ENCODE data around the gene PPIA.

PPIA gene

DNA sequence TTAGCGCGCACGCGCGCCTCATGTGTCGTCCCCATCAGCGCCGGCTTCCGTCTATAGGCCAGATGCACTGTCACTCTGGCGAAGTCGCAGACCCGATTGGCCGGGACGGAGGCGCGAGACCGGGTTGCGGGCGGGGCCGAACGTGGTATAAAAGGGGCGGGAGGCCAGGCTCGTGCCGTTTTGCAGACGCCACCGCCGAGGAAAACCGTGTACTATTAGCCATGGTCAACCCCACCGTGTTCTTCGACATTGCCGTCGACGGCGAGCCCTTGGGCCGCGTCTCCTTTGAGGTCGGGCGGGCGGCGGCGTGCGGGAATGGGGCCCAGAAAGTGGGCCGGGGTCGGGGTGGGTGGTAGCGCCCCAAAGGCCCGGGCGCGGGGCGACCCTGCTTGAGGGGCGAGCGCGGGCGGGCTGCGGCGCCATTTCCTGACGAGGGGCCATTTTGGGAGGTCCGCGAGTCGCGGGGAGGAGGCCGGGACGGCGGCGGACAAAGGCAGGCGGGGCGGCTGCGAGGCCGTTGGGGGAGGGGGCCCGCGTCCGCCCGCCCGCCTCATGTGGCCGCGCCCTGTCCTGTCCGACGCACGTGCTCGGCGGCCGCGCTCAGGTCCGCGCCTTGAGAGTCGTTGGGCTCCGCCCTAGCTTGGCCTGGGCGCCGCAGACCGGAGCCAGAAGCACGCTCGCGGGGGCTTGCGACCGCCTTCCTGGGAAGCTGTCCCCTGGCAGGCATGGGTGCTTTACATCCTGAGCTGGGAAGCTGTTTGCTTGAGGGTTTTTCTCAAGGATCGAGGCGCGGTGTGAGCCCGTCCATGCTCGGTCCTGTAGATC lies at the start of gene PPIA:
TSS of gene PPIA (plus strand) at position 178 of the 825 bp plus-strand sequence. CDS start at position 222, 44 bp downstream.
- no peaks in the 10 kb centered on the region for H3K9me3 ChIP-seq
- TF ChIP-seq CTCF (IDR thresholded peaks at IDR 0.05): no peak
- peak within 1 kb of the TSS; percentile 99 for H3K4me3 ChIP-seq (ENCODE audit: low read depth in 1 of 2, low read length in 1 of 2)
- H3K27ac ChIP-seq: peak within 1 kb of the TSS; percentile 94
- peaks cover 15% of the 10 kb centered on the region for H3K36me3 ChIP-seq
- H3K4me1 ChIP-seq (ENCODE audit: control insufficient read depth in 1 of 2, insufficient read depth in 1 of 2, low read depth in 1 of 2, low read length in 1 of 2): peaks cover 21 to 25% of the 10 kb centered on the region in 2 experiments
- no peaks in the 10 kb centered on the region for H3K27me3 ChIP-seq

- Histone ChIP-seq H3K36me3 (no peaks in the 10 kb centered on the region), H3K4me3 (ENCODE audit: low read depth in 1 of 2, low read length in 1 of 2) (peak within 1 kb of the TSS; percentile 76 to 83), H3K27me3 (no peaks in the 10 kb centered on the region), H3K27ac (peak within 1 kb of the TSS; percentile 99), H3K4me1 (ENCODE audit: control insufficient read depth in 1 of 2, insufficient read depth in 1 of 2, low read depth in 1 of 2, low read length in 1 of 2) (peaks cover 18 to 24% of the 10 kb centered on the region in 2 experiments), H3K9me3 (no peaks in the 10 kb centered on the region)
- peak; percentile 63 for TF ChIP-seq CTCF (IDR thresholded peaks at IDR 0.05)
These were observed 48.2 kb upstream of the PPIA start, which contains the start of gene ZMIZ2 for GRCh38 chr7:44748045-44748947. TSS of gene ZMIZ2 (plus strand) at chr7:44748847. CDS start at chr7:44756250, 7,403 bp downstream.

DNA sequence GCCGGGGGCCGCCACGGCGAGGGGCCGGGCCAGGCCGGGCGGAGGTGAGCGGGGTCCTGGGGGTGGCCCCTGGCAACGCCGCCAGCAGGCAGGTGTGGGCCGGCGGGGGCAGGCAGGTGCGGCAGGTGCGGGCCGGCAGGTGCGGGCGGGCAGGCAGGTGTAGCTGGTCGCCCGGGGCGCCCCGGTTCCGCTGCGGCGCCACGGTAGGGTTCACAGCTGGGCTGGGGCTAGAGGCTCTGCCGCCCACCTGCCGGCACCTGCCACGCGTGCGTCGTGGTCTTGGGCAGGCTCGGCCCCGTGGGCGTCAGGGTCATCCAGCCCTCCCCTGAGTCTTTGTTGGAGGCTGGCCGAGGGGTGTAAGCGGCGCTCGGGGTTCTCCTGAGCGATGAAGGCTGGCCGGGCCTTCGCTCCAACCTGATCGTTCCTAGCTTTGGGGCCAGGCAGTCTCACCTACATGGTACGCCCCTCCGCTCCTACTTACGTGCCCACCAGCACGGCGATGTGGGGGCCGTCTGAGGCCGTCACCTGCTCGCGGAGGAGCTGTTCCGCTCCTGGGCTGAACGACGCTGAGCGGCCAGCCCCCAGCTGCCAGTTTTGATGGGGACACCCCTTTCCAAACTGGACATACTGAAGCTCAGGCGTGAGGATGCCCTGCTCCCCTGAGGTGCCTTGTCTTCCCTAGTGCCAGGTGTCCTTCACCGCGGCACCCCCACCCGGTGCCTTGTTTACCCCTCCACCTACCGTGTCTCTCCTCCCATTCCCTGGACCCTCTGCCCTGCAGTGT lies 47.3 kb upstream of the PPIA start:
- TF ChIP-seq CTCF (IDR thresholded peaks at IDR 0.05): no peak
- Histone ChIP-seq H3K9me3 (no peaks in the 10 kb centered on the region), H3K27me3 (no peaks in the 10 kb centered on the region), H3K4me3 (ENCODE audit: low read depth in 1 of 2, low read length in 1 of 2) (peak overlapping the region; percentile 58 to 76), H3K4me1 (ENCODE audit: control insufficient read depth in 1 of 2, insufficient read depth in 1 of 2, low read depth in 1 of 2, low read length in 1 of 2) (peaks cover 18 to 24% of the 10 kb centered on the region in 2 experiments), H3K36me3 (no peaks in the 10 kb centered on the region), H3K27ac (peak overlapping the region; percentile 99)

GRCh38 chr7:44749992-44750391 lies 46.5 kb upstream of the PPIA start:
- Histone ChIP-seq H3K36me3 (no peaks in the 10 kb centered on the region), H3K9me3 (no peaks in the 10 kb centered on the region), H3K4me3 (ENCODE audit: low read depth in 1 of 2, low read length in 1 of 2) (peak overlapping the region in 1 of 2 experiments; percentile 58), H3K27me3 (no peaks in the 10 kb centered on the region), H3K27ac (no peak overlapping the region), H3K4me1 (ENCODE audit: control insufficient read depth in 1 of 2, insufficient read depth in 1 of 2, low read depth in 1 of 2, low read length in 1 of 2) (peaks cover 18 to 24% of the 10 kb centered on the region in 2 experiments)
- TF ChIP-seq CTCF (IDR thresholded peaks at IDR 0.05): no peak

- peaks cover 18 to 24% of the 10 kb centered on the region in 2 experiments for H3K4me1 ChIP-seq (ENCODE audit: control insufficient read depth in 1 of 2, insufficient read depth in 1 of 2, low read depth in 1 of 2, low read length in 1 of 2)
- H3K27ac ChIP-seq: no peak overlapping the region
- no peaks in the 10 kb centered on the region for H3K9me3 ChIP-seq
- no peak for TF ChIP-seq CTCF (IDR thresholded peaks at IDR 0.05)
- H3K36me3 ChIP-seq: no peaks in the 10 kb centered on the region
- H3K27me3 ChIP-seq: no peaks in the 10 kb centered on the region
- H3K4me3 ChIP-seq (ENCODE audit: low read depth in 1 of 2, low read length in 1 of 2): no peak overlapping the region
These were observed 46.1 kb upstream of the PPIA start for GRCh38 chr7:44750424-44750823.
